H9 (cell line): Measurements from ENCODE around the gene EFNA5. TPM values are rescaled to one million over a fixed set of nuclear protein-coding genes. Genes with fewer than 3 reads are reported as not detected.
A peak's percentile ranks its signal among the peaks of the same experiment; 100 is the strongest.

Experiments used
- DNase-seq: peaks from one replicate; pipeline ENCODE4 v3.0.0-alpha.2; 2017
- H2AFZ ChIP-seq: one replicate; pipeline ENCODE4 v1.6.1; 2013; ENCODE audit warnings: mild to moderate bottlenecking, low read length, control low read depth, moderate library complexity
- H2AK5ac ChIP-seq: 2 replicates; pipeline ENCODE4 v1.6.1; 2013; ENCODE audit warnings: low read length, control low read depth, mixed read lengths; ENCODE audit not compliant: insufficient read length
- H2BK120ac ChIP-seq: one replicate; pipeline ENCODE4 v1.6.1; 2013; ENCODE audit warnings: low read depth, mild to moderate bottlenecking, low read length, control low read depth, inconsistent platforms; ENCODE audit not compliant: poor library complexity, severe bottlenecking
- H2BK12ac ChIP-seq: 2 replicates; pipeline ENCODE4 v1.6.1; 2013; ENCODE audit warnings: low read length, control low read depth, mixed read lengths, low read depth; ENCODE audit not compliant: insufficient read length
- H2BK15ac ChIP-seq: 2 replicates; pipeline ENCODE4 v1.6.1; 2013; ENCODE audit warnings: low read depth, low read length, control low read depth
- H2BK20ac ChIP-seq: one replicate; pipeline ENCODE4 v1.6.1; 2013; ENCODE audit warnings: low read depth, mild to moderate bottlenecking, low read length, control low read depth, inconsistent platforms; ENCODE audit not compliant: poor library complexity, severe bottlenecking
- H2BK5ac ChIP-seq: 2 replicates; pipeline ENCODE4 v1.6.1; 2013; ENCODE audit warnings: low read length, control low read depth, mixed read lengths; ENCODE audit not compliant: insufficient read length
- H3K14ac ChIP-seq: 2 replicates; pipeline ENCODE4 v1.6.1; 2013; ENCODE audit warnings: low read length, control low read depth; ENCODE audit not compliant: insufficient read depth
- H3K18ac ChIP-seq: 2 replicates; pipeline ENCODE4 v1.6.1; 2013; ENCODE audit warnings: low read depth, mild to moderate bottlenecking, mixed read lengths, low read length, control low read depth; ENCODE audit not compliant: insufficient read length
- H3K23ac ChIP-seq: 2 replicates; pipeline ENCODE4 v1.6.1; 2013; ENCODE audit warnings: low read length, control low read depth, mixed read lengths, low read depth; ENCODE audit not compliant: insufficient read length
- H3K23me2 ChIP-seq: 2 replicates; pipeline ENCODE4 v1.6.1; 2013; ENCODE audit warnings: low read depth, mild to moderate bottlenecking, mixed read lengths, low read length, control low read depth; ENCODE audit not compliant: insufficient read length, poor library complexity, severe bottlenecking
- H3K27ac ChIP-seq: 2 replicates; pipeline ENCODE4 v1.5.1; 2013; ENCODE audit warnings: low read length, control low read depth, mixed read lengths, low read depth; ENCODE audit not compliant: insufficient read length
- H3K27me3 ChIP-seq: 2 replicates; pipeline ENCODE4 v1.6.1; 2013; ENCODE audit warnings: low read length, control low read depth, inconsistent platforms; ENCODE audit not compliant: insufficient read depth
- H3K4ac ChIP-seq: 2 replicates; pipeline ENCODE4 v1.6.1; 2013; ENCODE audit warnings: low read depth, mild to moderate bottlenecking, control low read depth, inconsistent platforms, low read length, moderate library complexity
- H3K4me1 ChIP-seq: 2 replicates; pipeline ENCODE4 v1.6.1; 2013; ENCODE audit warnings: low read length, control low read depth, inconsistent platforms; ENCODE audit not compliant: insufficient read depth
- H3K4me2 ChIP-seq: 2 replicates; pipeline ENCODE4 v1.6.1; 2013; ENCODE audit warnings: low read length, control low read depth, mixed read lengths; ENCODE audit not compliant: insufficient read length, insufficient read depth
- H3K56ac ChIP-seq: 2 replicates; pipeline ENCODE4 v1.6.1; 2013; ENCODE audit warnings: low read depth, mild to moderate bottlenecking, mixed read lengths, low read length, control low read depth; ENCODE audit not compliant: insufficient read length
- H3K79me1 ChIP-seq: 2 replicates; pipeline ENCODE4 v1.6.1; 2013; ENCODE audit warnings: low read depth, mild to moderate bottlenecking, moderate library complexity, low read length, control low read depth, inconsistent platforms; ENCODE audit not compliant: insufficient read depth, poor library complexity, severe bottlenecking
- H3K79me2 ChIP-seq: 2 replicates; pipeline ENCODE4 v1.6.1; 2013; ENCODE audit warnings: low read length, control low read depth, inconsistent platforms; ENCODE audit not compliant: insufficient read depth
- H3K9ac ChIP-seq: 2 replicates; pipeline ENCODE4 v1.6.1; 2013; ENCODE audit warnings: low read length, control low read depth, mixed read lengths; ENCODE audit not compliant: insufficient read length; ENCODE audit errors: extremely low read depth
- H3K9me3 ChIP-seq: one replicate; pipeline ENCODE4 v1.6.1; 2013; ENCODE audit warnings: low read depth, low read length, inconsistent platforms; ENCODE audit not compliant: control insufficient read depth
- H3T11ph ChIP-seq: one replicate; pipeline ENCODE4 v1.6.1; 2013; ENCODE audit warnings: mild to moderate bottlenecking, low read length, control low read depth, inconsistent platforms
- H4K20me1 ChIP-seq: one replicate; pipeline ENCODE4 v1.6.1; 2013; ENCODE audit not compliant: control insufficient read depth, insufficient read length, insufficient read depth
- H4K5ac ChIP-seq: 2 replicates; pipeline ENCODE4 v1.6.1; 2013; ENCODE audit warnings: low read depth, mild to moderate bottlenecking, mixed read lengths, low read length, control low read depth; ENCODE audit not compliant: insufficient read length
- H4K8ac ChIP-seq: replicated peaks from 2 replicates; pipeline ENCODE4 v1.6.1; 2013; ENCODE audit warnings: low read length, control low read depth, mixed read lengths, low read depth; ENCODE audit not compliant: insufficient read length
- H4K91ac ChIP-seq: 2 replicates; pipeline ENCODE4 v1.6.1; 2013; ENCODE audit warnings: low read depth, mild to moderate bottlenecking, moderate library complexity, mixed read lengths, low read length, control low read depth; ENCODE audit not compliant: insufficient read length
- H3K27ac Mint-ChIP-seq, 3 experiments: 2 replicates in 2 of 3; 3 replicates in 1 of 3; pipeline ENCODE4 v1.8.0; 2020 to 2021; ENCODE audit warnings: mixed read lengths in 3 of 3, mild to moderate bottlenecking in 1 of 3, moderate library complexity in 1 of 3
- H3K27me3 Mint-ChIP-seq: 2 replicates; pipeline ENCODE4 v1.8.0; 2021; ENCODE audit warnings: low read depth, mild to moderate bottlenecking, moderate library complexity, mixed read lengths
- H3K36me3 Mint-ChIP-seq, 3 experiments: 2 replicates in 2 of 3; 3 replicates in 1 of 3; pipeline ENCODE4 v1.8.0; 2020 to 2021; ENCODE audit warnings: low read depth in 3 of 3, mixed read lengths in 3 of 3; ENCODE audit not compliant: insufficient read depth in 1 of 3
- H3K4me1 Mint-ChIP-seq, 2 experiments: 2 replicates each; pipeline ENCODE4 v1.8.0; 2020; ENCODE audit warnings: mixed read lengths in 2 of 2
- H3K4me3 Mint-ChIP-seq, 2 experiments: 2 replicates in 1 of 2; 3 replicates in 1 of 2; pipeline ENCODE4 v1.8.0; 2020 to 2021; ENCODE audit warnings: mild to moderate bottlenecking in 2 of 2, mixed read lengths in 2 of 2, moderate library complexity in 1 of 2
- H3K9me3 Mint-ChIP-seq, 2 experiments: 2 replicates in 1 of 2; 3 replicates in 1 of 2; pipeline ENCODE4 v1.8.0; 2020; ENCODE audit warnings: mild to moderate bottlenecking in 2 of 2, mixed read lengths in 2 of 2, moderate library complexity in 1 of 2
- CTCF ChIP-seq: fragments of 200-600 bp; sonication (generic); conservative IDR thresholded peaks from 3 replicates; pipeline ENCODE4 v1.8.0; 2021; ENCODE audit warnings: antibody characterized with exemption, mild to moderate bottlenecking
- WGBS: extraction: QIAGEN DNeasy Blood & Tissue Kit; methylation state at CpG from one replicate; pipeline ENCODE4 v1.1.7; 2013; ENCODE audit warnings: missing lambda C conversion rate, low lambda C conversion rate, mixed read lengths; ENCODE audit not compliant: insufficient read length; ENCODE audit errors: extremely low coverage; 5-methylcytosine and 5-hydroxymethylcytosine counted together
- total RNA-seq: library from RNA; stranded (reverse); gene quantifications from 2 replicates; pipeline ENCODE4 v1.2.1, GENCODE V29; 2021

Gene EFNA5
- total RNA-seq, 1 experiment from 2014 or later: 20.4 TPM

DNA sequence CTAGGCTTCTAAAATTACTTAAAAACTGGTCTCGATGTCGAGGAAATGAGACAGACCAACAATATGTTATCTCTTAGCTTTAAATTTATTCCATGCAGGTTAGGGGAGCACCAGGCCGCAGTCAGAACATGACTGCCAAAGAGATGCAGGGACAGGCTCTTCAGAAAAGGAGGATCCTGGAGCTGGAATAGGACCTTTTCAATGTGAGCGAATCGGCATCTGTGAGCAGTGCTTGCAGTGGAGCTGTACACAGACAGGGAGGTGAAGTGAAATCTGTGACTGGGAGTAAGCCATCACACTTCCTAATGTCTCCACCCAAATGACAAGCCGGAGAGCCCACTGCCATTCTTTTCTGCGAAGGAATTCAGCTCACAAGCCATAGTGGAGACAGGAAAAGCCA, 78.2 kb downstream of the EFNA5 start:
- Histone ChIP-seq H4K91ac (no peak overlapping the region), H2BK5ac (no peak overlapping the region), H3K4ac (no peak overlapping the region), H2BK120ac (no peak overlapping the region), H3K4me2 (no peak overlapping the region), H3K56ac (no peak overlapping the region), H3K27me3 (no peaks in the 10 kb centered on the region), H2BK20ac (no peak overlapping the region), H2BK15ac (no peak overlapping the region), H3K9ac (no peak overlapping the region), H4K8ac (no peak overlapping the region), H4K5ac (no peak overlapping the region), H3K27ac (no peak overlapping the region), H4K20me1 (no peaks in the 10 kb centered on the region), H3K9me3 (no peaks in the 10 kb centered on the region), H3K79me2 (no peaks in the 10 kb centered on the region), H3K14ac (no peak overlapping the region), H3K23ac (no peak overlapping the region), H3T11ph (no peak overlapping the region), H2AK5ac (no peak overlapping the region), H3K18ac (no peak overlapping the region), H2BK12ac (no peak overlapping the region), H3K4me1 (peaks cover 7% of the 10 kb centered on the region; the same call in 1 of the 2 replicates), H3K79me1 (no peaks in the 10 kb centered on the region), H2AFZ (no peak overlapping the region), H3K23me2 (no peaks in the 10 kb centered on the region)
- Mint-ChIP-seq H3K4me3 (no peak overlapping the region), H3K36me3 (no peaks in the 10 kb centered on the region), H3K4me1 (peaks cover 49 to 54% of the 10 kb centered on the region in 2 experiments), H3K27ac (peak overlapping the region in 1 of 3 experiments; percentile 80; a peak in 2 of 7 replicates), H3K27me3 (no peaks in the 10 kb centered on the region), H3K9me3 (no peaks in the 10 kb centered on the region)
- no peak for DNase-seq
- WGBS: no CpG with 5 or more reads among the region's 7 CpGs
- TF ChIP-seq CTCF: no peak
